Spleen (tissue), 3 donors: ENCODE data around the gene PSMA3.

Experiments
- POLR2A ChIP-seq, 3 donors: fragments of 450-650 bp; IDR thresholded peaks; one replicate each; pipeline ENCODE4 v1.5.1; 2017; ENCODE audit warnings: antibody characterized with exemption in 3 of 3, mild to moderate bottlenecking in 1 of 3
- POLR2AphosphoS5 ChIP-seq, 3 donors: sonication (generic); formaldehyde crosslinking; IDR thresholded peaks; one replicate each; pipeline ENCODE4 v1.5.1; 2017; ENCODE audit warnings: antibody characterized with exemption in 3 of 3

GRCh38 chr14:58299401-58300330 lies 55.0 kb downstream of the PSMA3 start:
- no peak for TF ChIP-seq POLR2AphosphoS5 (IDR thresholded peaks at IDR 0.05)
- no peak for TF ChIP-seq POLR2A (IDR thresholded peaks at IDR 0.05)
